ENCODE results near the gene CHMP2B. TPM values are rescaled to one million over a fixed set of nuclear protein-coding genes. Genes with fewer than 3 reads are reported as not detected.

The CHMP2B gene
- total and polyA plus RNA-seq, 2 experiments from 2014 or later: 45.1 to 130 TPM

GRCh38 chr3:87276484-87276883, 49.4 kb downstream of the CHMP2B start, which contains the start of gene POU1F1:
Gene POU1F1, minus strand, starts transcription at chr3:87276584. Its CDS starts 122 bp downstream, at chr3:87276462.
- no peaks in the 10 kb centered on the region for H3F3A ChIP-seq (replicated peaks; ENCODE audit: low read depth)

More at GRCh38 chr3:87276484-87276883, 49.4 kb downstream of the CHMP2B start, which contains the start of gene POU1F1:
- Histone ChIP-seq H3K4me2 (no peak within 1 kb of the TSS), H3K79me2 (replicated peaks; ENCODE audit: insufficient read depth) (no peaks in the 10 kb centered on the region), H3K4me1 (ENCODE audit: insufficient read depth) (no peaks in the 10 kb centered on the region), H3K27me3 (ENCODE audit: insufficient read depth) (no peaks in the 10 kb centered on the region), H2AFZ (no peak within 1 kb of the TSS), H3K9me2 (ENCODE audit: insufficient read depth) (no peaks in the 10 kb centered on the region), H4K20me1 (replicated peaks; ENCODE audit: insufficient read depth) (no peaks in the 10 kb centered on the region), H3K4me3 (no peak within 1 kb of the TSS), H3K36me3 (ENCODE audit: insufficient read depth) (no peaks in the 10 kb centered on the region), H3K27ac (ENCODE audit: low read depth) (no peak within 1 kb of the TSS)
- Mint-ChIP-seq H3K4me3 (no peak within 1 kb of the TSS), H3K9me3 (no peaks in the 10 kb centered on the region), H3K4me1 (no peaks in the 10 kb centered on the region), H3K27me3 (ENCODE audit: insufficient read depth, low read depth, poor library complexity) (no peaks in the 10 kb centered on the region), H3K27ac (no peak within 1 kb of the TSS), H3K36me3 (ENCODE audit: low read depth) (no peaks in the 10 kb centered on the region)
- no peak for TF ChIP-seq EZH2phosphoT487 (IDR thresholded peaks at IDR 0.05; ENCODE audit: unreplicated experiment)
- TF ChIP-seq STAT1 (IDR thresholded peaks at IDR 0.05; ENCODE audit: unreplicated experiment): no peak
- no peak for TF ChIP-seq ZNF331 (CRISPR knock-in tag; IDR thresholded peaks at IDR 0.05; ENCODE audit: low read depth)
- TF ChIP-seq, protein P1, sequence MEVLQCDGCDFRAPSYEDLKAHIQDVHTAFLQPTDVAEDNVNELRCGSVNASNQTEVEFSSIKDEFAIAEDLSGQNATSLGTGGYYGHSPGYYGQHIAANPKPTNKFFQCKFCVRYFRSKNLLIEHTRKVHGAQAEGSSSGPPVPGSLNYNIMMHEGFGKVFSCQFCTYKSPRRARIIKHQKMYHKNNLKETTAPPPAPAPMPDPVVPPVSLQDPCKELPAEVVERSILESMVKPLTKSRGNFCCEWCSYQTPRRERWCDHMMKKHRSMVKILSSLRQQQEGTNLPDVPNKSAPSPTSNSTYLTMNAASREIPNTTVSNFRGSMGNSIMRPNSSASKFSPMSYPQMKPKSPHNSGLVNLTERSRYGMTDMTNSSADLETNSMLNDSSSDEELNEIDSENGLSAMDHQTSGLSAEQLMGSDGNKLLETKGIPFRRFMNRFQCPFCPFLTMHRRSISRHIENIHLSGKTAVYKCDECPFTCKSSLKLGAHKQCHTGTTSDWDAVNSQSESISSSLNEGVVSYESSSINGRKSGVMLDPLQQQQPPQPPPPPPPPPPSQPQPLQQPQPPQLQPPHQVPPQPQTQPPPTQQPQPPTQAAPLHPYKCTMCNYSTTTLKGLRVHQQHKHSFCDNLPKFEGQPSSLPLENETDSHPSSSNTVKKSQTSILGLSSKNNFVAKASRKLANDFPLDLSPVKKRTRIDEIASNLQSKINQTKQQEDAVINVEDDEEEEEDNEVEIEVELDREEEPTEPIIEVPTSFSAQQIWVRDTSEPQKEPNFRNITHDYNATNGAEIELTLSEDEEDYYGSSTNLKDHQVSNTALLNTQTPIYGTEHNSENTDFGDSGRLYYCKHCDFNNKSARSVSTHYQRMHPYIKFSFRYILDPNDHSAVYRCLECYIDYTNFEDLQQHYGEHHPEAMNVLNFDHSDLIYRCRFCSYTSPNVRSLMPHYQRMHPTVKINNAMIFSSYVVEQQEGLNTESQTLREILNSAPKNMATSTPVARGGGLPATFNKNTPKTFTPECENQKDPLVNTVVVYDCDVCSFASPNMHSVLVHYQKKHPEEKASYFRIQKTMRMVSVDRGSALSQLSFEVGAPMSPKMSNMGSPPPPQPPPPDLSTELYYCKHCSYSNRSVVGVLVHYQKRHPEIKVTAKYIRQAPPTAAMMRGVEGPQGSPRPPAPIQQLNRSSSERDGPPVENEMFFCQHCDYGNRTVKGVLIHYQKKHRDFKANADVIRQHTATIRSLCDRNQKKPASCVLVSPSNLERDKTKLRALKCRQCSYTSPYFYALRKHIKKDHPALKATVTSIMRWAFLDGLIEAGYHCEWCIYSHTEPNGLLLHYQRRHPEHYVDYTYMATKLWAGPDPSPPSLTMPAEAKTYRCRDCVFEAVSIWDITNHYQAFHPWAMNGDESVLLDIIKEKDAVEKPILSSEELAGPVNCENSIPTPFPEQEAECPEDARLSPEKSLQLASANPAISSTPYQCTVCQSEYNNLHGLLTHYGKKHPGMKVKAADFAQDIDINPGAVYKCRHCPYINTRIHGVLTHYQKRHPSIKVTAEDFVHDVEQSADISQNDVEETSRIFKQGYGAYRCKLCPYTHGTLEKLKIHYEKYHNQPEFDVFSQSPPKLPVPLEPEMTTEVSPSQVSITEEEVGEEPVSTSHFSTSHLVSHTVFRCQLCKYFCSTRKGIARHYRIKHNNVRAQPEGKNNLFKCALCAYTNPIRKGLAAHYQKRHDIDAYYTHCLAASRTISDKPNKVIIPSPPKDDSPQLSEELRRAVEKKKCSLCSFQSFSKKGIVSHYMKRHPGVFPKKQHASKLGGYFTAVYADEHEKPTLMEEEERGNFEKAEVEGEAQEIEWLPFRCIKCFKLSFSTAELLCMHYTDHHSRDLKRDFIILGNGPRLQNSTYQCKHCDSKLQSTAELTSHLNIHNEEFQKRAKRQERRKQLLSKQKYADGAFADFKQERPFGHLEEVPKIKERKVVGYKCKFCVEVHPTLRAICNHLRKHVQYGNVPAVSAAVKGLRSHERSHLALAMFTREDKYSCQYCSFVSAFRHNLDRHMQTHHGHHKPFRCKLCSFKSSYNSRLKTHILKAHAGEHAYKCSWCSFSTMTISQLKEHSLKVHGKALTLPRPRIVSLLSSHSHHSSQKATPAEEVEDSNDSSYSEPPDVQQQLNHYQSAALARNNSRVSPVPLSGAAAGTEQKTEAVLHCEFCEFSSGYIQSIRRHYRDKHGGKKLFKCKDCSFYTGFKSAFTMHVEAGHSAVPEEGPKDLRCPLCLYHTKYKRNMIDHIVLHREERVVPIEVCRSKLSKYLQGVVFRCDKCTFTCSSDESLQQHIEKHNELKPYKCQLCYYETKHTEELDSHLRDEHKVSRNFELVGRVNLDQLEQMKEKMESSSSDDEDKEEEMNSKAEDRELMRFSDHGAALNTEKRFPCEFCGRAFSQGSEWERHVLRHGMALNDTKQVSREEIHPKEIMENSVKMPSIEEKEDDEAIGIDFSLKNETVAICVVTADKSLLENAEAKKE (CRISPR knock-in tag; IDR thresholded peaks at IDR 0.05): no peak
- no peak for TF ChIP-seq ETS1 (IDR thresholded peaks at IDR 0.05)
- no peak for TF ChIP-seq EZH2 (IDR thresholded peaks at IDR 0.05; ENCODE audit: low read depth, unreplicated experiment)
- DNase-seq (ENCODE audit: low spot score): no peak
- no peak for ATAC-seq
